Measurements from ENCODE around the gene PFKFB4. TPM values are rescaled to one million over a fixed set of nuclear protein-coding genes. Genes with fewer than 3 reads are reported as not detected.
A peak's percentile ranks its signal among the peaks of the same experiment; 100 is the strongest.

The PFKFB4 gene
- total and polyA plus RNA-seq, 10 donors = 2.0 to 43.1 (median 19.4) TPM

DNA sequence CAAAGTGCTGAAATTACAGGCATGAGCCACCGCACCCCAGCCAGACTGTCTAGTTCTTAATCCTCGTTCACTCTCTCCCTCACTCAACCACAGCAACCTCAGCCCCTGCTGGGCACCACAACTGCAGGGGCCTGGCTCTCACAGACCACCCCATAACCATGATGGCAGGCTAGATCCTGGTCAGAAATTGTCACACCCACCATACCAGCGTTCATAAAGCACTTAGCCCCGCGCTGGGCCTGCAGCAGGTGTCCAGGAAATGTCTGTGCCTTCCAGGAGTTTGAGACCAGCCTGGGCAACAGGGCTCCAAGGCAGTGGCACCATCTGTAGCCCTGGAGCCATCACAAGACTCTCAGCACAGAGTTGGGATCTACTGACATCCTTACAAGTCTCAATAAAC, 54.5 kb downstream of the PFKFB4 start:
- H3K27me3 ChIP-seq (replicated peaks in 1 of 7) = no peaks in the 10 kb centered on the region
- intact Hi-C loops (cut with DNase I; ENCODE audit: low total_unique reads) = loop anchor here (10.0 kb wide), 1 partner anchor 57 kb away; the partner anchor contains the start of genes ATRIP, CCDC51 and TMA7
- H3K9me3 ChIP-seq = peaks cover 0 to 5% (median 0%) of the 10 kb centered on the region in 8 donors
- TF ChIP-seq POLR2AphosphoS5 (IDR thresholded peaks at IDR 0.05) = no peak
- TF ChIP-seq, protein P1, sequence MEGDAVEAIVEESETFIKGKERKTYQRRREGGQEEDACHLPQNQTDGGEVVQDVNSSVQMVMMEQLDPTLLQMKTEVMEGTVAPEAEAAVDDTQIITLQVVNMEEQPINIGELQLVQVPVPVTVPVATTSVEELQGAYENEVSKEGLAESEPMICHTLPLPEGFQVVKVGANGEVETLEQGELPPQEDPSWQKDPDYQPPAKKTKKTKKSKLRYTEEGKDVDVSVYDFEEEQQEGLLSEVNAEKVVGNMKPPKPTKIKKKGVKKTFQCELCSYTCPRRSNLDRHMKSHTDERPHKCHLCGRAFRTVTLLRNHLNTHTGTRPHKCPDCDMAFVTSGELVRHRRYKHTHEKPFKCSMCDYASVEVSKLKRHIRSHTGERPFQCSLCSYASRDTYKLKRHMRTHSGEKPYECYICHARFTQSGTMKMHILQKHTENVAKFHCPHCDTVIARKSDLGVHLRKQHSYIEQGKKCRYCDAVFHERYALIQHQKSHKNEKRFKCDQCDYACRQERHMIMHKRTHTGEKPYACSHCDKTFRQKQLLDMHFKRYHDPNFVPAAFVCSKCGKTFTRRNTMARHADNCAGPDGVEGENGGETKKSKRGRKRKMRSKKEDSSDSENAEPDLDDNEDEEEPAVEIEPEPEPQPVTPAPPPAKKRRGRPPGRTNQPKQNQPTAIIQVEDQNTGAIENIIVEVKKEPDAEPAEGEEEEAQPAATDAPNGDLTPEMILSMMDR (IDR thresholded peaks at IDR 0.05 in 8 of 11, conservative IDR thresholded peaks at IDR 0.05 in 3 of 11) = no peak
- peak overlapping the region in 6 of 8 donors; percentile 90 to 97 (median 92) for H3K27ac ChIP-seq
- WGBS, 5 donors = 75 to 90% (median 78%) methylated on average over 5 of the region's 5 CpGs
- peak overlapping the region in 1 of 8 donors; percentile 80 for H3K4me3 ChIP-seq
- no peak for DNase-seq
- H3K4me1 ChIP-seq = peaks cover 12 to 62% (median 39%) of the 10 kb centered on the region in 6 donors
- H3K36me3 ChIP-seq = peaks cover 0 to 43% (median 8%) of the 10 kb centered on the region in 6 donors

DNA sequence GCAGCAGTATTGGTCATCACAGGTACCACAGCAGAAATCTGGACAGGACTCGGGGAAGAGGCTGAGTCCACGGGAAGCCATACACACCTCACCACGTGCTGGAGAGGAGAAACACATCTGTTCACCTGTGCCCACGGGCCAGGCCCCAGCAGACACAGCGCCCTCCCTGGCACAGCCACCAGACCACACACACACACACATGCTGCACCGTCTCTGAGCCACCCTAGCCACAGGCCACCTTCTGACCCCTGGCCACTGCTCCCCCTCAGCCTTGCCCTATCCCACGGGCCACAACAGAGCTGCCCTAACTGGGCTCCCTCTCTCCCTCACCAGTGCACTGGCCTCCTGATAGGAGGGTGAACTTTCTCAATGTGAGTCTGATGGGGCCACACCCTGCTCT, 55.4 kb downstream of the PFKFB4 start:
- peaks cover 0 to 52% (median 11%) of the 10 kb centered on the region in 6 donors for H3K36me3 ChIP-seq
- no peak overlapping the region for H3K4me3 ChIP-seq
- peaks cover 0 to 5% (median 0%) of the 10 kb centered on the region in 8 donors for H3K9me3 ChIP-seq
- peak in 1 of 3 donors; percentile 26 for TF ChIP-seq POLR2AphosphoS5 (IDR thresholded peaks at IDR 0.05)
- TF ChIP-seq, protein P1 (IDR thresholded peaks at IDR 0.05 in 8 of 11, conservative IDR thresholded peaks at IDR 0.05 in 3 of 11) = no peak
- peaks cover 12 to 53% (median 35%) of the 10 kb centered on the region in 6 donors for H3K4me1 ChIP-seq
- intact Hi-C loops (cut with DNase I; ENCODE audit: low total_unique reads) = loop anchor here (10.0 kb wide), 1 partner anchor 56 kb away; the partner anchor contains the start of genes ATRIP, CCDC51 and TMA7
- peak; percentile 63 for DNase-seq
- H3K27ac ChIP-seq = peak overlapping the region in 2 of 8 donors; percentile 38 to 97
- WGBS, 5 donors = 80 to 90% (median 84%) methylated on average over 5 to 7 of the region's 7 CpGs
- no peaks in the 10 kb centered on the region for H3K27me3 ChIP-seq (replicated peaks in 1 of 7)

DNA sequence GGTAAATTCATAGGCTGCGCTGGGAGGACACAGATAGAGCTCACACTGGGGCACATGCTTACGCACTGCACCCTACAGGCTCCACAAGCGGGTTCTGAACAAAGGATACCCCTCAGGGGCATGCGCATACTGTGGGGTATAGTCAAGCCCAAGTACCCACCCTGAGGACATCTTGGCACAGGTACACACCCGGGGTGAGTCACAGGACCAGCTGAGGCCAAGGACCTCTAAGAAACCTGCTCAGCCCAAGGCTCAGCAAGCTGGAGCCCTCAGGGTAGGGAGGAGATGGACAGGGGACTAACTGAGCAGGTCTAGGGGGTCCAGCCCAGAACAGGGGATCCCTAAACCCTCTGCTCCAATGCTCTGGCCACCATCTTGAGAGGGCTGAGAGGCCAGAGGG, 55.9 kb downstream of the PFKFB4 start:
- Histone ChIP-seq H3K4me3 (no peak overlapping the region), H3K36me3 (peaks cover 0 to 58% (median 13%) of the 10 kb centered on the region in 6 donors), H3K27ac (peak overlapping the region in 2 of 8 donors; percentile 38 to 97), H3K9me3 (peaks cover 0 to 5% (median 0%) of the 10 kb centered on the region in 8 donors), H3K27me3 (replicated peaks in 1 of 7) (no peaks in the 10 kb centered on the region), H3K4me1 (peaks cover 12 to 51% (median 35%) of the 10 kb centered on the region in 6 donors)
- intact Hi-C loops (cut with DNase I; ENCODE audit: low total_unique reads) = loop anchor here (10.0 kb wide), 1 partner anchor 56 kb away; the partner anchor contains the start of genes ATRIP, CCDC51 and TMA7
- DNase-seq = peak; percentile 32
- 88 to 96% (median 94%) methylated on average over 4 to 5 of the region's 5 CpGs for WGBS, 5 donors
- TF ChIP-seq POLR2A (IDR thresholded peaks at IDR 0.05) (no peak), POLR2AphosphoS5 (IDR thresholded peaks at IDR 0.05) (no peak)
- TF ChIP-seq, protein P1 (IDR thresholded peaks at IDR 0.05 in 8 of 11, conservative IDR thresholded peaks at IDR 0.05 in 3 of 11) = no peak

DNA sequence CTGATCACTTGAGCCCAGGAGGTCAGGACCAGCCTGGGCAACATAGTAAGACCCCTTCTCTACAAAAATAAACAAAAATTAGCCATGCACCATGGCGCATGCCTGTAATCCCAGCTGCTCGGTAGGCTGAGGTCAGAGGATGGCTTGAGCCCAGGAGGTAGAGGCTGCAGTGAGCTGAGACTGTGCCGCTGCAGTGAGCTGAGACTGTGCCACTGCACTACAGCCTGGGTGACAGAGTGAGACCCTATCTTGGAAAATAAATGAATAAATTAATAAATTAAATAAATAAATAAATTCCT, 63.5 kb downstream of the PFKFB4 start:
- H3K27ac ChIP-seq = peak overlapping the region in 3 of 8 donors; percentile 32 to 42 (median 33)
- peaks cover 0 to 12% (median 9%) of the 10 kb centered on the region in 6 donors for H3K4me1 ChIP-seq
- WGBS, 5 donors = 89 to 98% (median 94%) methylated on average over 3 of the region's 3 CpGs

More for the DNA sequence above, 63.5 kb downstream of the PFKFB4 start:
- intact Hi-C loops (cut with DNase I; ENCODE audit: low total_unique reads) = no loop called here
- H3K27me3 ChIP-seq (replicated peaks in 1 of 7) = no peaks in the 10 kb centered on the region
- H3K9me3 ChIP-seq = peaks cover 0 to 2% (median 0%) of the 10 kb centered on the region in 8 donors
- TF ChIP-seq, protein P1 (IDR thresholded peaks at IDR 0.05 in 8 of 11, conservative IDR thresholded peaks at IDR 0.05 in 3 of 11) = no peak
- no peak for TF ChIP-seq POLR2AphosphoS5 (IDR thresholded peaks at IDR 0.05)
- no peak for TF ChIP-seq POLR2A (IDR thresholded peaks at IDR 0.05)
- peaks cover 0 to 82% (median 11%) of the 10 kb centered on the region in 6 donors for H3K36me3 ChIP-seq
- DNase-seq = no peak
- no peak overlapping the region for H3K4me3 ChIP-seq

Data from spleen (tissue), 11 donors.